ENCODE results near the gene PDE7B. TPM values are rescaled to one million over a fixed set of nuclear protein-coding genes. Genes with fewer than 3 reads are reported as not detected.

Gene PDE7B
- total and polyA plus RNA-seq, 2 experiments from 2014 or later: 3.1 to 6.8 TPM

- Histone ChIP-seq H3K9me3 (ENCODE audit: low read depth) (no peaks in the 10 kb centered on the region), H2AFZ (no peak overlapping the region), H3K4me2 (ENCODE audit: unreplicated experiment) (no peak overlapping the region), H3K9me2 (ENCODE audit: insufficient read depth) (no peaks in the 10 kb centered on the region), H3K79me2 (ENCODE audit: insufficient read depth) (no peaks in the 10 kb centered on the region), H3K27me3 (replicated peaks; ENCODE audit: insufficient read depth) (no peaks in the 10 kb centered on the region), H4K20me1 (ENCODE audit: insufficient read depth) (no peaks in the 10 kb centered on the region), H3K36me3 (ENCODE audit: low read depth) (no peaks in the 10 kb centered on the region), H3K27ac (no peak overlapping the region), H3K4me1 (ENCODE audit: insufficient read depth) (peaks cover 14% of the 10 kb centered on the region), H3F3A (ENCODE audit: insufficient read depth) (no peaks in the 10 kb centered on the region), H3K9ac (no peak overlapping the region), H3K4me3 (no peak overlapping the region)
- in situ Hi-C loops (cut with MboI): no loop called here
- TF ChIP-seq EZH2phosphoT487 (IDR thresholded peaks at IDR 0.05; ENCODE audit: insufficient read depth, low read depth) (no peak), EZH2 (IDR thresholded peaks at IDR 0.05; ENCODE audit: insufficient read depth, poor library complexity, severe bottlenecking) (no peak)
- no peak for DNase-seq
- 91% methylated on average over 2 of the region's 2 CpGs for WGBS, 2 experiments (ENCODE audit: low coverage in 1 of 2, low lambda C conversion rate in 2 of 2, missing lambda C conversion rate in 2 of 2)
Measured at GRCh38 chr6:136111831-136112230, 260.3 kb downstream of the PDE7B start.

DNA sequence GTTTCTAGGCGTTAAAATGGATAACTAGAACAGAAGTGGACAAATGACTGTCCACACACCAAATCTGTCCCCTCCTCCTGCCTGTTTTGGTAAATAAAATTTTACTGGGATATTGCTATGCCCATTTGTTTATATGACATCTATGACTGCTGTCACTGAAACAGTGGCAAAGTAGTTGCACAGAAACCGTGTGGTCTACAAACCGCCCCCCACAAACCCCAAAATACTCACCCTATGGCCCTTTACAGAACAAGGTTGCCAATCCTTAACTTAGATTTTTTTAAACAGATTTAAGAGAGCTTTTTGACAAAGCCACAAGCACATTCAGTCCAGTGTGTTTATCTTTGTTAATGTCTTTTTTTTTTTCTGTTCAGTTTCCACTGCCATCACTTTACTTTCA, 260.8 kb downstream of the PDE7B start:
- no peaks in the 10 kb centered on the region for H4K20me1 ChIP-seq (ENCODE audit: insufficient read depth)
- no peak overlapping the region for H3K4me2 ChIP-seq (ENCODE audit: unreplicated experiment)
- in situ Hi-C loops (cut with MboI): no loop called here
- DNase-seq: no peak
- no peak overlapping the region for H3K9ac ChIP-seq
- no peaks in the 10 kb centered on the region for H3K27me3 ChIP-seq (replicated peaks; ENCODE audit: insufficient read depth)
- H3K9me2 ChIP-seq (ENCODE audit: insufficient read depth): no peaks in the 10 kb centered on the region
- no peak overlapping the region for H2AFZ ChIP-seq
- no peaks in the 10 kb centered on the region for H3K36me3 ChIP-seq (ENCODE audit: low read depth)
- no peaks in the 10 kb centered on the region for H3K9me3 ChIP-seq (ENCODE audit: low read depth)
- H3K79me2 ChIP-seq (ENCODE audit: insufficient read depth): no peaks in the 10 kb centered on the region
- H3K27ac ChIP-seq: no peak overlapping the region
- H3K4me1 ChIP-seq (ENCODE audit: insufficient read depth): peaks cover 18% of the 10 kb centered on the region
- 76 to 79% methylated on average over 3 of the region's 3 CpGs for WGBS, 2 experiments (ENCODE audit: low coverage in 1 of 2, low lambda C conversion rate in 2 of 2, missing lambda C conversion rate in 2 of 2)
- TF ChIP-seq EZH2phosphoT487 (IDR thresholded peaks at IDR 0.05; ENCODE audit: insufficient read depth, low read depth): no peak
- TF ChIP-seq EZH2 (IDR thresholded peaks at IDR 0.05; ENCODE audit: insufficient read depth, poor library complexity, severe bottlenecking): no peak
- no peaks in the 10 kb centered on the region for H3F3A ChIP-seq (ENCODE audit: insufficient read depth)
- H3K4me3 ChIP-seq: no peak overlapping the region

DNA sequence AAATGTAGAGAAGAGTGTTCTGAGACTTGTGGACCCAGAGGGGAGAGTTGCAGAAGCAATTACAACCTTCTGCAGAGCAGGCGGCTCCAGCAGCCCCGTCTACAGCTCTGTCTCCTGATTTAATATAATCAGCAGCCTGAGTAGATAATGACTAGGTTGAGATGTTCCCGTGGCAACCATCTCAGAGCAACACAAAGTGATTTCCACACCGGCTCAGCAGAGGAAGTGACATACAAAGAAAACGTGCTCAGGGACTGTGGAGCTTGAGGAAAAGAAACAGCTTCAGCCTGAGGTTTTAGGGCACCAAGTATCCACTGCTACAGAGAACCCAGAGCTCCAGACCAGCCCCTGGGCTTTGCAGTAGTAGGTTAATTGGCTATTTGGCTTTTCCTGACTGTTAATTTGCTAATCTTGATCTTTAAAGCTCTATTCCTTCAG, 262.3 kb downstream of the PDE7B start:
- H3K4me2 ChIP-seq (ENCODE audit: unreplicated experiment): no peak overlapping the region
- no peaks in the 10 kb centered on the region for H3K9me3 ChIP-seq (ENCODE audit: low read depth)
- WGBS, 2 experiments (ENCODE audit: low coverage in 1 of 2, low lambda C conversion rate in 2 of 2, missing lambda C conversion rate in 2 of 2): 59 to 67% methylated on average over 5 of the region's 5 CpGs
- in situ Hi-C loops (cut with MboI): no loop called here
- H3K4me3 ChIP-seq: no peak overlapping the region
- no peaks in the 10 kb centered on the region for H3F3A ChIP-seq (ENCODE audit: insufficient read depth)
- H3K4me1 ChIP-seq (ENCODE audit: insufficient read depth): peaks cover 21% of the 10 kb centered on the region
- no peaks in the 10 kb centered on the region for H3K9me2 ChIP-seq (ENCODE audit: insufficient read depth)
- H3K79me2 ChIP-seq (ENCODE audit: insufficient read depth): no peaks in the 10 kb centered on the region
- peak overlapping the region; percentile 47 for H3K27ac ChIP-seq
- H2AFZ ChIP-seq: peak overlapping the region; percentile 64
- peak; percentile 93 for DNase-seq
- no peaks in the 10 kb centered on the region for H3K36me3 ChIP-seq (ENCODE audit: low read depth)
- peak overlapping the region; percentile 46 for H3K9ac ChIP-seq
- TF ChIP-seq EZH2phosphoT487 (IDR thresholded peaks at IDR 0.05; ENCODE audit: insufficient read depth, low read depth): no peak
- no peak for TF ChIP-seq EZH2 (IDR thresholded peaks at IDR 0.05; ENCODE audit: insufficient read depth, poor library complexity, severe bottlenecking)
- no peaks in the 10 kb centered on the region for H4K20me1 ChIP-seq (ENCODE audit: insufficient read depth)
- H3K27me3 ChIP-seq (replicated peaks; ENCODE audit: insufficient read depth): no peaks in the 10 kb centered on the region

DNA sequence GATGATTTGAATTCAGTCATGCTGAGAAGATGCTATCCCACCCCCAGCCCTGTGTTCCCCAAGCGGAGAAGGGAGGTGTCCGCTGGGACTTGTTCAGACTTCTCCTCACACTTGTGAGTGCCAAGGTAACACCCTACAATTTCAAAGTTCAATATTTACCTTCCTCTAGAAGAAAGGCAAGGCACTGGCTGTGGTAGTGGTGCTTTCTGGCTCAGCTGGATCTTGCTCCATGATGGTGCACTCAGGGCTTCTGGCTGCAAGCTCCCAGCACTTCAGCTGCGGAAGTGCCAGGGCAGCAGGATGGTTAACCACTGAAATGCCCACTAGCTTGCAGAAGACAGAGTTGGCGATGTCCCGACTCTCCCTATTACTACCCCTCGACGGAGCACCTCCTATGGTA, 263.2 kb downstream of the PDE7B start:
- in situ Hi-C loops (cut with MboI): no loop called here
- H3K4me3 ChIP-seq: no peak overlapping the region
- WGBS, 2 experiments (ENCODE audit: low coverage in 1 of 2, low lambda C conversion rate in 2 of 2, missing lambda C conversion rate in 2 of 2): 98 to 99% methylated on average over 7 of the region's 7 CpGs
- H3K9ac ChIP-seq: no peak overlapping the region
- TF ChIP-seq EZH2phosphoT487 (IDR thresholded peaks at IDR 0.05; ENCODE audit: insufficient read depth, low read depth) (no peak), EZH2 (IDR thresholded peaks at IDR 0.05; ENCODE audit: insufficient read depth, poor library complexity, severe bottlenecking) (no peak)
- no peak for DNase-seq
- H3K4me1 ChIP-seq (ENCODE audit: insufficient read depth): peaks cover 21% of the 10 kb centered on the region
- no peaks in the 10 kb centered on the region for H4K20me1 ChIP-seq (ENCODE audit: insufficient read depth)
- no peak overlapping the region for H3K4me2 ChIP-seq (ENCODE audit: unreplicated experiment)
- H3K9me3 ChIP-seq (ENCODE audit: low read depth): no peaks in the 10 kb centered on the region
- no peaks in the 10 kb centered on the region for H3K27me3 ChIP-seq (replicated peaks; ENCODE audit: insufficient read depth)
- H3F3A ChIP-seq (ENCODE audit: insufficient read depth): no peaks in the 10 kb centered on the region
- H3K36me3 ChIP-seq (ENCODE audit: low read depth): no peaks in the 10 kb centered on the region
- H2AFZ ChIP-seq: no peak overlapping the region
- H3K9me2 ChIP-seq (ENCODE audit: insufficient read depth): no peaks in the 10 kb centered on the region
- H3K79me2 ChIP-seq (ENCODE audit: insufficient read depth): no peaks in the 10 kb centered on the region
- no peak overlapping the region for H3K27ac ChIP-seq

GRCh38 chr6:136115941-136116340, 264.4 kb downstream of the PDE7B start:
- in situ Hi-C loops (cut with MboI): no loop called here
- Histone ChIP-seq H3K27me3 (replicated peaks; ENCODE audit: insufficient read depth) (no peaks in the 10 kb centered on the region), H3K36me3 (ENCODE audit: low read depth) (no peaks in the 10 kb centered on the region), H3K27ac (no peak overlapping the region), H3K4me2 (ENCODE audit: unreplicated experiment) (no peak overlapping the region), H3K9me2 (ENCODE audit: insufficient read depth) (no peaks in the 10 kb centered on the region), H2AFZ (no peak overlapping the region), H4K20me1 (ENCODE audit: insufficient read depth) (no peaks in the 10 kb centered on the region), H3K4me1 (ENCODE audit: insufficient read depth) (peaks cover 21% of the 10 kb centered on the region), H3F3A (ENCODE audit: insufficient read depth) (no peaks in the 10 kb centered on the region), H3K79me2 (ENCODE audit: insufficient read depth) (no peaks in the 10 kb centered on the region), H3K9ac (no peak overlapping the region), H3K4me3 (no peak overlapping the region), H3K9me3 (ENCODE audit: low read depth) (no peaks in the 10 kb centered on the region)
- DNase-seq: no peak
- TF ChIP-seq EZH2phosphoT487 (IDR thresholded peaks at IDR 0.05; ENCODE audit: insufficient read depth, low read depth): no peak
- TF ChIP-seq EZH2 (IDR thresholded peaks at IDR 0.05; ENCODE audit: insufficient read depth, poor library complexity, severe bottlenecking): no peak
- 70 to 80% methylated on average over 1 of the region's 1 CpG for WGBS, 2 experiments (ENCODE audit: low coverage in 1 of 2, low lambda C conversion rate in 2 of 2, missing lambda C conversion rate in 2 of 2)
